GM10266 (cell line): Measurements from ENCODE around the gene KRTAP4-1.

Experiments used
- DNase-seq: peaks from one replicate; pipeline ENCODE4 v3.0.0; 2012; ENCODE audit errors: extremely low spot score
- CTCF ChIP-seq: IDR thresholded peaks from 2 replicates; pipeline ENCODE4 v1.5.1; 2012; ENCODE audit warnings: mild to moderate bottlenecking, low read depth; ENCODE audit not compliant: control insufficient read depth, insufficient read depth; ENCODE audit errors: missing control alignments

Gene KRTAP4-1

GRCh38 chr17:41185001-41185400, 290 bp upstream of the KRTAP4-1 start:
- no peak for DNase-seq
- no peak for TF ChIP-seq CTCF

- DNase-seq: no peak
- TF ChIP-seq CTCF: no peak
Observed at GRCh38 chr17:41178843-41179616, 5.7 kb downstream of the KRTAP4-1 start.

- TF ChIP-seq CTCF: no peak
- DNase-seq: no peak
Observed at GRCh38 chr17:41178341-41178740, 6.4 kb downstream of the KRTAP4-1 start.

- TF ChIP-seq CTCF: no peak
Observed at GRCh38 chr17:41177727-41178271, 6.9 kb downstream of the KRTAP4-1 start, which contains the start of gene KRTAP4-2. KRTAP4-2 (minus strand) TSS chr17:41178221; CDS start chr17:41178164, 57 bp downstream.

GRCh38 chr17:41176744-41177387, 7.8 kb downstream of the KRTAP4-1 start:
- DNase-seq: no peak
- no peak for TF ChIP-seq CTCF

More at GRCh38 chr17:41177727-41178271, 6.9 kb downstream of the KRTAP4-1 start, which contains the start of gene KRTAP4-2:
- no peak for DNase-seq

- TF ChIP-seq CTCF: no peak
- no peak for DNase-seq
Observed at GRCh38 chr17:41171886-41172285, 12.8 kb downstream of the KRTAP4-1 start.
